NT2/D1 (cell line): ENCODE results near the gene SDK2.

Experiments used
- DNase-seq: peaks from one replicate; pipeline ENCODE4 v3.0.0-alpha.2; 2011; ENCODE audit warnings: low read depth, low spot score
- H3K27me3 ChIP-seq: 2 replicates; pipeline ENCODE4 v1.6.0; 2011; ENCODE audit warnings: mild to moderate bottlenecking; ENCODE audit not compliant: insufficient read length, insufficient read depth
- H3K36me3 ChIP-seq: 2 replicates; pipeline ENCODE4 v1.6.1; 2011; ENCODE audit warnings: mild to moderate bottlenecking, low read length, mixed read lengths; ENCODE audit not compliant: insufficient read depth, insufficient read length
- H3K4me1 ChIP-seq: 2 replicates; pipeline ENCODE4 v1.5.1; 2011; ENCODE audit not compliant: insufficient read depth, insufficient read length
- H3K4me3 ChIP-seq: 2 replicates; pipeline ENCODE4 v1.5.1; 2011; ENCODE audit warnings: low read depth; ENCODE audit not compliant: insufficient read length
- H3K9ac ChIP-seq: 2 replicates; pipeline ENCODE4 v1.6.0; 2011; ENCODE audit warnings: low read depth; ENCODE audit not compliant: insufficient read length
- H3K9me3 ChIP-seq: 2 replicates; pipeline ENCODE4 v1.5.1; 2011; ENCODE audit warnings: mild to moderate bottlenecking, low read length; ENCODE audit not compliant: insufficient read depth
- SUZ12 ChIP-seq: IDR thresholded peaks from 2 replicates; pipeline ENCODE4 v1.6.1; 2011; ENCODE audit not compliant: insufficient read length, insufficient read depth; ENCODE audit errors: extremely low read depth
- YY1 ChIP-seq: IDR thresholded peaks from 2 replicates; pipeline ENCODE4 v1.6.1; 2011; ENCODE audit not compliant: insufficient read length, insufficient read depth
- ZNF274 ChIP-seq: IDR thresholded peaks from 2 replicates; pipeline ENCODE4 v1.6.1; 2011; ENCODE audit warnings: mild to moderate bottlenecking, low read depth, low read length

The SDK2 gene

DNA sequence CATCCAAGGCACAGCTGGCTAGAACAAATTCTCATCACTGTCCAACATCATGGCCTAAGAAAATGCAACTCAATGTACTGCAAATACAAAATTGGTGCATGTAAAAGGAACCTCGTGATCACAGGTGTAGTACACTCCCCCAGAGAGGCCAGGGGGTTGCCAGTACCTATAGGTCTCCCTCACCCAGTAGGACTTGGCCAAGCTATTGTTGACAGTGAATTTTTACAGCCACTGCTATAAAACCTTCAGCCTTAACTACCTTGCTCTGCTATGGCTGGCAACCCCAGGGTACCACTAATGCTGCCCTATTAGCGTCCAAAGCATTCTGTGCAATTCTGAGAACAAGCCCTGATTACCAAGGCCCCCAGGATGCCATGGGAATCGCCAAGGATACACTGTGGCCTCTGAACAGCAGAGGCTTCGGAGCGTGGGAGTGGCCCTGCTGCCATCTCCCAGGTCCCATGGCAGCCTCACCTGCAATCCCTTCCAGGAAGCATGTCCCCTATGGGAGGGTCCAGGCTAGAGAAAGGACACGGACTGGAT, 67.6 kb downstream of the SDK2 start:
- H3K9me3 ChIP-seq = peaks cover 4% of the 10 kb centered on the region; the same call in 1 of the 2 replicates
- TF ChIP-seq YY1 = no peak
- TF ChIP-seq SUZ12 = no peak
- TF ChIP-seq ZNF274 = no peak
- H3K4me1 ChIP-seq = no peaks in the 10 kb centered on the region
- no peak overlapping the region for H3K9ac ChIP-seq
- no peak overlapping the region for H3K4me3 ChIP-seq
- peaks cover 9% of the 10 kb centered on the region for H3K36me3 ChIP-seq
- no peak for DNase-seq
- no peaks in the 10 kb centered on the region for H3K27me3 ChIP-seq

DNA sequence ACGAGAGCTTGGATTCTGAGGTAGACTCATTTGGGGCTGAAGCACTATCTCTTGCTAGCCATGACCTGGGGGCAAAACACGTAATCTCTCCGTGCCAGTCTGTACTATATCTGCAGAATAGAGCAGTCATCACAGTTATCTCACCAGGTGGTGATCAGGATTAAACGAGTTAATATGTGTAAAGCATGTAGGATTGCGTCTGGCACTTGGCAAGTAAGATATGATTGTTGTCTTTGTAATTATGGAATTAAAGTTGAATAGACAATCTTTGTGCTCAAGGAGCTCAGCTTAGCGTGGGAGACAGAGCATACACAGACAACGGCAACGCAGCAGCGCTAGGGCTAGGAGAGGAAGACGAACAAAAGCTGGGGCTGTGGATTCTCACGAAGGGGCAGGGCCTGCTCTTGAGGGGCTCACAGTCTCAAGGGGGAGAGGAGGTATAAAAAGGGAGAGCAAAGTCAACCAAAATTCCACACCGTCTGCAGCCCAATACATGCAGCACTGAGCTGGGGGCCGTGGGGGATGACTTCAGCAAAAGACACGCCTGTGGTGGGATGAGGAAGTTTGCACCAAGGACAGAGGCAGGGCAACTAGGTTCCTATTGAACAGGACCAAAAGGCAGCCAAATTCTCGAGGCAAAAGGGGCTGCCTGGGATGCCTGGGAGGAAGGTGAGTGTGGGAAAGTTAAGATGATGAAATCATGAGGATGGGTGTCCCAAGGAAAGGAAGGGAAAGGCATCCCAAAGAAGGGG, 68.6 kb downstream of the SDK2 start:
- H3K27me3 ChIP-seq = no peaks in the 10 kb centered on the region
- TF ChIP-seq ZNF274 (no peak), SUZ12 (no peak), YY1 (no peak)
- DNase-seq = no peak
- H3K9ac ChIP-seq = no peak overlapping the region
- H3K36me3 ChIP-seq = peaks cover 9% of the 10 kb centered on the region
- H3K9me3 ChIP-seq = peaks cover 4% of the 10 kb centered on the region; the same call in 1 of the 2 replicates
- no peak overlapping the region for H3K4me3 ChIP-seq
- peaks cover 4% of the 10 kb centered on the region for H3K4me1 ChIP-seq

DNA sequence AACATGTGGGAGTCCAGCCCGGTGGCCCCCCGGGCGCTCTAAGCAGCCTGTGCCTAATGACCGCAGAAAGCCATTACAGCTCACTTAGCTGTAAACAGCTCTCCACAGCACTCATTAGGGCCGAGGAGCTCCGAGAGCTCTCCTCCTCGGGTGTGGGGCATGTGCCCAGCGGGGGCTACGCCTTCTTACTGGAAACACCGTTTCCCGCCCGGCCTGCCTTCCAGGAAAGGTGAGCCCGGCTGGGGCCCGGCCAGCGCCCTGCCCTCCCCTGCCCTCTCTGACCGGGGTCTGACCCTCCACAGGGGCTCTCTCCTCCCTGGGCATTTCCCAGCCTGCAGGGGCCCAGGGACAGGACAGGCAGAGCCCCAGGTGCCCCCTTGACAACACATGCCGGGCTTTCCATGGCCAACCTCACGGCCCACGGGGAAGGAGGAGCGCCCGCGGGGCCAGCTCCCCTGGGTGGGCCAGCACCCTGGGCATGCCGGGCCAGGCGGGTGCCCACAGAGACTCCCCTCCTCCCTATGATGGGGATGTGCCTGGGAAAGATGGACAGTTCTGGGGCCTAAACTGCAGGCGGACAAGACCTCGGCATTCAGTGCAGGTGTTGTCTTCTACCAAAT, 72.6 kb downstream of the SDK2 start:
- Histone ChIP-seq H3K27me3 (no peaks in the 10 kb centered on the region), H3K9ac (no peak overlapping the region), H3K9me3 (peaks cover 4% of the 10 kb centered on the region; the same call in 1 of the 2 replicates), H3K36me3 (no peaks in the 10 kb centered on the region), H3K4me1 (peaks cover 22% of the 10 kb centered on the region), H3K4me3 (no peak overlapping the region)
- no peak for TF ChIP-seq YY1
- no peak for TF ChIP-seq SUZ12
- TF ChIP-seq ZNF274 = no peak
- DNase-seq = no peak

DNA sequence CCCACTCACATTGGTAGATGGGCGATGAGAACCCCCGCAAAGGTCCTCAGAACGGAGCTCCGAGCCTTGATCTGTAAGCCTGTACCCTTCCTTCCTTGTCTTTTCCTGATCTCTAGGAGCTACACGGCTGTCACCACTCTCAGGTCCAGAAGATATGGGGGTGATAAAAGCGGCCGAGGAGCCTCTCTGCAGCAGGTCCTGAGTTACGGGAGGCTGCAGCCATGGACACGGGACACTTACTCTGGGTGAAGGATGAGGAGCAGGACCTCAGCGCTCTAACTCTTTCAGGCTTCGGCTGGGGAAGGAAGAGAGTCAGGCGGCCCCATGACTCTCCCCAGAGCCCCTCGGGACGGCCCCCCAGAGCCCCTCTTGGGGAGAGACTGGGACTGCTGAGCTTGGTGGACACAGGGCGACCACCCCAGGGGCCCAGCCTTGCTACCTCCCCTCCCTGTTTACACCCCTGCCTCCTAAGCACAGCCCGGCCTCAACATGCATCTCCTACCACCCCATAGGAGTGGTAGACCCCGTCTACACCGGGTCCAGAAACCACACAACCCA, 74.4 kb downstream of the SDK2 start:
- Histone ChIP-seq H3K4me3 (no peak overlapping the region), H3K27me3 (no peaks in the 10 kb centered on the region), H3K9me3 (peaks cover 4% of the 10 kb centered on the region; the same call in 1 of the 2 replicates), H3K4me1 (peaks cover 23% of the 10 kb centered on the region), H3K36me3 (no peaks in the 10 kb centered on the region), H3K9ac (no peak overlapping the region)
- TF ChIP-seq ZNF274 (no peak), YY1 (no peak), SUZ12 (no peak)
- DNase-seq = no peak

DNA sequence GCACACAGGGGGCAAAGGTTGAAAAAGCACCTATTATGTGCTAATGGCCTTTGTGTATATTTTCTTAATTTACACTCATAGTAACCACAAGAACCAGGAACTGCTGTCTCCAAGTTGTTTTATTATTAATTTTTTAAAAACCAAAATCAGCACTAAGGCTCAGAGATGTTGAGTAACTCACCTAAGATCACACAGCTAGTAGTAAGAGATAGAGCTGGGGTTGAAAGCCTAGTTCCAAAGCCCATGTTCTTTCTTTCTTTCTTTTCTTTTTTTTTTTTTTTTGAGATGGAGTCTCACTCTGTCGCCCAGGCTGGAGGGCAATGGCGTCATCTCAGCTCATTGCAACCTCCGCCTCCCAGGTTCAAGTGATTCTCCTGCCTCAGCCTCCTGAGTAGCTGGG, 75.3 kb downstream of the SDK2 start:
- Histone ChIP-seq H3K4me1 (peaks cover 23% of the 10 kb centered on the region), H3K9me3 (no peaks in the 10 kb centered on the region; the same call in 1 of the 2 replicates), H3K36me3 (no peaks in the 10 kb centered on the region), H3K27me3 (no peaks in the 10 kb centered on the region), H3K9ac (no peak overlapping the region), H3K4me3 (no peak overlapping the region)
- TF ChIP-seq SUZ12 (no peak), YY1 (no peak), ZNF274 (no peak)
- DNase-seq = no peak

DNA sequence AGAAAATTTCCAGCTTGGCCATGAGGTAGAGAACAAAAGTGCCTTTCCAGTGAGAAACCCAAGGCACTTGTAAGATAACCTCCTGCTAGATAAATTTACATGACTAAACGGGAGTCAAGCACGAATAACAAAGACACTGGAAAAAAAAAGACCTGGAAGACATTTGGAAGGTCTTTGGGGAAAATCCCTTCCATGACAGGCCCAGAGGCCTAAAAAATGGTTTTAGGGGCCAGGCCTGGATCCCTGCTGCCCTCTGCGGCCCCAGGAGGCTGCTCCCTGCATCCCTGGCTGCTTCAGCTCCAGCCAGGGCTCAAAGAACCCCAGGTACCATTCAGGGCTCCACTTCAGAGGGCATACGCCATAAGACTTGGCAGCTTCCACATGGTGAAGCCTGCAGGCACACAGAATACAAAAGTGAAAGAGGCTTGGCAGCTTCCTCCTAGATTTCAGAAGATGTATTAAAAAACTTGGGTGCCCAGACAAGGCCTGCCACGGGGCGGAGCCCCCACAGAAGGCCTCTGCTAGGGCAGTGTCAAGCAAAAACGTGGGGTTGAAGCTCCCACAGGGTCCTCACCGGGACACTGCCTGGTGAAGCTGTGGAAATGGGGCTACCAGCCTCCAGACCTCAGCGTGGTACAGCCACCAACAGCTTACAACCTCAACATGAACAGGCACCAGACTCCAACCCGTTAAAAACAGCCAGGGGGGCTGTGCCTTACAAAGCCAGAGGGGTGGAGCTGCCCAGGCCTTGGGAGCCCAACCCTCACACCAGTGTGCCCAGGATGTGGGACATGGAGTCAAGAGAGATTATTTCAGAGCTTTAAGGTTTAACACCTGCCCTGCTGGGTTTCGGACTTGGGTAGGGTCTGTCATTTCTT, 77.1 kb downstream of the SDK2 start:
- Histone ChIP-seq H3K27me3 (no peaks in the 10 kb centered on the region), H3K9me3 (no peaks in the 10 kb centered on the region), H3K4me3 (no peak overlapping the region), H3K36me3 (no peaks in the 10 kb centered on the region), H3K9ac (peak overlapping the region; percentile 70), H3K4me1 (peaks cover 30% of the 10 kb centered on the region)
- DNase-seq = peak; percentile 74
- no peak for TF ChIP-seq ZNF274
- no peak for TF ChIP-seq SUZ12
- TF ChIP-seq YY1 = no peak
